ENCODE results near the gene C1orf198.
"Not testable (repeated sequence)": the region's sequence is repeated elsewhere in the genome, so short reads cannot be mapped to it uniquely, and the experiment has no call there.

The C1orf198 gene

GRCh38 chr1:230849451-230850224 lies 18.7 kb downstream of the C1orf198 start:
- no peak for DNase-seq (ENCODE audit: low read depth)
- TF ChIP-seq CTCF (IDR thresholded peaks at IDR 0.05; ENCODE audit: insufficient read depth, low read depth, low read length, missing control alignments): no peak
- no peak overlapping the region for H3K4me3 ChIP-seq (ENCODE audit: low read depth, low read length)

- no peak for DNase-seq (ENCODE audit: low read depth)
- no peak overlapping the region for H3K4me3 ChIP-seq (ENCODE audit: low read depth, low read length)
- no peak for TF ChIP-seq CTCF (IDR thresholded peaks at IDR 0.05; ENCODE audit: insufficient read depth, low read depth, low read length, missing control alignments)
These were observed 20.1 kb downstream of the C1orf198 start for GRCh38 chr1:230848235-230848634.

GRCh38 chr1:230845184-230845583 lies 23.1 kb downstream of the C1orf198 start:
- not testable (repeated sequence) for DNase-seq (ENCODE audit: low read depth); H3K4me3 ChIP-seq (ENCODE audit: low read depth, low read length)

DNA sequence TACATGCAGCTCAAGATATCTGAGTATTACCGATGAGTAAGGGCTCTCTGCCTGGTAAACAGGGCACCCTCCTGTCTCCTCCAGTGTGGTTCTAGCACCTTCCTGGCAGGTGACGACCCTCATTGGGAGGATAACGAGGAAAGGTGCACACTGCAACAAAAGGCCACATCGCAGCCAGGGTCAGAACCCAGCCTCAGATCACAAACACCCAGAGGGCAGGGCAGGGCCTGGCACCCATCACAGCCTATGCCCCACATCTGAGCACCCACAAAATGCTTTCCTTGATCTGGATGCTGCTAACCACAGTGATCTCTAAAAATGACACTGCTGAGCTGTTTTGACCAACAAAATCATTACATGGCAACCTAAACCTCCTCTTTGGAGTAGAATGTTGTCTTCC lies 23.8 kb downstream of the C1orf198 start:
- H3K4me3 ChIP-seq (ENCODE audit: low read depth, low read length): no peak overlapping the region
- TF ChIP-seq CTCF (IDR thresholded peaks at IDR 0.05; ENCODE audit: insufficient read depth, low read depth, low read length, missing control alignments): no peak
- DNase-seq (ENCODE audit: low read depth): no peak

GRCh38 chr1:230843503-230844309 lies 24.6 kb downstream of the C1orf198 start:
- H3K4me3 ChIP-seq (ENCODE audit: low read depth, low read length): no peak overlapping the region
- TF ChIP-seq CTCF (IDR thresholded peaks at IDR 0.05; ENCODE audit: insufficient read depth, low read depth, low read length, missing control alignments): no peak
- no peak for DNase-seq (ENCODE audit: low read depth)

DNA sequence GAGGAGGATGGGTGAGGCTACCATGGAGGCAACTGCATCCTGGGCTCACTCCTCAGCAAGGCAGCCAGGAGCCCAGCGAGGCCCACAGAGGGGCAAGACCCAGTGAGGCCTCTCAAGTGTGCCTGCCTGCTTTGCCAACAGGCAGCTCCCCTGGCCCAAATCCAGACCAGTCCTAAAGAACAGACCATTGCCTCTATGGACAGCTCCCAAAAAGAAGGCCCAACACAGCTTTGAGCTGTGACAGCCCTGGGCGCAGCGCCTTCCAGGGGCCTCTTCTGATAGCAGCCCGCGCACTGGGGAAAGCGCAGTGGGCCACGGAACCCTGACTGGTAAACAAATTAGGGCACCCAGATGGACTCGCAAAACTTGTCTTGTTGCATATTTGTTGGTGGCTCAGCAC lies 25.5 kb downstream of the C1orf198 start:
- H3K4me3 ChIP-seq (ENCODE audit: low read depth, low read length): no peak overlapping the region
- no peak for TF ChIP-seq CTCF (IDR thresholded peaks at IDR 0.05; ENCODE audit: insufficient read depth, low read depth, low read length, missing control alignments)
- no peak for DNase-seq (ENCODE audit: low read depth)

DNA sequence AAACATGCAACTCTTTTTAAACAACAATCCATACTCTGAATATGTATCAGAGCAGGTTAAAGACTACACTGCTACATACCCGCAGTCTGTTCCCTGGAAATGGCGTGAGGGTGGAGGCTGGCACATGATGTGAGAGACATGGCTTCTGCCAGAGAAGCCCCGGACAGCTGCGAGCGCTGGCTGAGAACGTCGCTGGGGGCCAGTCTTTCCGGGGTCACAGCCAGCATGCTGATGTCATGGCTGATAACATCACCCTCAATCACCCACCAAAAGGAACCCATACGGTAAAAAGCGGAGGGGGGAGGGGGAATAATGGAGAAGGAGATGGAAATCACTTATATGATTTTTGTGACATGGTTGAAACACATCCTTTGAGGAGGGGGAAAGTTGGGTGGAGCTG lies 29.1 kb downstream of the C1orf198 start:
- no peak for TF ChIP-seq CTCF (IDR thresholded peaks at IDR 0.05; ENCODE audit: insufficient read depth, low read depth, low read length, missing control alignments)
- H3K4me3 ChIP-seq (ENCODE audit: low read depth, low read length): no peak overlapping the region
- DNase-seq (ENCODE audit: low read depth): no peak
